OCI-M1 (cell line): Measurements from ENCODE around the gene LCNL1.

Source experiments
- DNase-seq: peaks from one replicate; lab custom pipeline; 2025; lab: John Stamatoyannopoulos, UW

LCNL1 gene

DNA sequence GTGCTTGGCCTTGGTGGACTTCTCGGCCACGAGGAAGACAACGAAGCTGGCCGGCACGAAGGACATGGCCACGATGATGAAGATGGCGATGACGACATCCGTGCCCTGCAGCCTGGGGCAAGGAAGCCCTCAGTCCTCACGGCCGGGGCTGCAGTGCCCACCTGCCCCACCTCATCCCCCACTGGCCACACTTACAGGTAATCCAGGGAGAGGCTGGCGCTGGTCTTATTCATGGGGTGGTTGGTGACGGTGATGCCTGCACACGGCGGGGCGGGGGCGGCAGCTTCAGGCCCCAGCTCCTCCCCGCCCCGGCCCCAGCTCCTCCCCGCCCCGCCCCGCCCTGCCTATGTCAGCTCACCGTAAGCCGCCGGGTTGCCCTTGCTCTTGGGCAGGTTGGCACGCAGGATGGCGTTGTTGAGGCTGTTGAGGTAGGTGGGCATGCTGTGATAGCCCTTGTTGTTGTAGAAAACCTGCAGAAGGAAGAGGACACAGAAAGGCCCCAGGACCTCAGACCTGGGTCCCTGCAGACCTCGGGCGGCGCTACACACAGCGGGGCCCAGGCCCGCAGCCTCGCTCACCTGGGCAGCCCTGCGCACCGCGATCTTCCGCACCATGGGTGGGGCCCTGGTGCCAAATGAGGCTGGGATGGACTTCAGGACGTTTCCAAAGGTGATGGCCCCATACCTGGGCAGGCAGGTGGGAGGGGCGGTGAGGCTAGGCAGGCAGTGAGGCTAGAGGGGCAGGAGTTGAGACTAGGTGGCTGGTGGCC is 29.3 kb downstream of the LCNL1 start:
- no peak for DNase-seq

- no peak for DNase-seq
Measured at GRCh38 chr9:137012694-137013570, 30.1 kb downstream of the LCNL1 start.

DNA sequence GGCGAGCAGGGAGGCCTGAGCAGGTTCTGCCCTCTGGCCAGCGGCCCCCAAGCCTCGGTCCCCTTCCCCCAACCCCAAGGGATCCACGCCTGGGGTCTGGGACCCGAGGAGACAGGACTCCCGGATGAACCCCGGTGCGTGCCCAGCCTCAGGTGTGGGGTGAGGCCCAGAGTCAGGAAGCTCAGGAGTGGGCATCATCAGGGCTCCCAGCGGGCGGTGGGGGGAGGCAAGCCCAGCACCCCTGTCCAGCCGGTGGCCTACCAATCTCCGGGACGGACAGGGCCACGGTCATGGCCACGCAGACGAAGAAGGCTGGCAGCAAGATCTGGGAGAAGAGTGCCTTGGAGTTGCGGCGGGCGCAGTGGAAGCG is 30.8 kb downstream of the LCNL1 start:
- DNase-seq = no peak

DNA sequence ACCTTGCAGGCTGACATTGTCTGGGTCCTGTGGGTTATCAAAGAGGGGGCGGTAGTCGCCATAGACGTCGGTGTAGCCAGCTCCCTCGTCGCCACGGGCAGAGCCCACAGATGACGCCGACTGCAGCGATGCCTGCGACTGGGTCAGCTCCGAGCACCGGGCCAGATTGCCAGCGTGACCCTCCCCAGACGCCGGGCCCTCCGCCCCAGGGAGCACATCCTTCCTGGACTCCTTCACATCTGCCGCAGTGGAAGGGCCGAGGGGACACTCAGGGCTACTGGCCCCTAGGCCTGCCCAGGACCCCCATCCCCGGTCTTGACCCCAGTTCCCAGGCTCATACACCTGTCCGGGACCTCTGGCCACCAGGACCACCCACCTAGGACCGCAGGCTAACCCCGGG is 31.4 kb downstream of the LCNL1 start:
- no peak for DNase-seq

DNA sequence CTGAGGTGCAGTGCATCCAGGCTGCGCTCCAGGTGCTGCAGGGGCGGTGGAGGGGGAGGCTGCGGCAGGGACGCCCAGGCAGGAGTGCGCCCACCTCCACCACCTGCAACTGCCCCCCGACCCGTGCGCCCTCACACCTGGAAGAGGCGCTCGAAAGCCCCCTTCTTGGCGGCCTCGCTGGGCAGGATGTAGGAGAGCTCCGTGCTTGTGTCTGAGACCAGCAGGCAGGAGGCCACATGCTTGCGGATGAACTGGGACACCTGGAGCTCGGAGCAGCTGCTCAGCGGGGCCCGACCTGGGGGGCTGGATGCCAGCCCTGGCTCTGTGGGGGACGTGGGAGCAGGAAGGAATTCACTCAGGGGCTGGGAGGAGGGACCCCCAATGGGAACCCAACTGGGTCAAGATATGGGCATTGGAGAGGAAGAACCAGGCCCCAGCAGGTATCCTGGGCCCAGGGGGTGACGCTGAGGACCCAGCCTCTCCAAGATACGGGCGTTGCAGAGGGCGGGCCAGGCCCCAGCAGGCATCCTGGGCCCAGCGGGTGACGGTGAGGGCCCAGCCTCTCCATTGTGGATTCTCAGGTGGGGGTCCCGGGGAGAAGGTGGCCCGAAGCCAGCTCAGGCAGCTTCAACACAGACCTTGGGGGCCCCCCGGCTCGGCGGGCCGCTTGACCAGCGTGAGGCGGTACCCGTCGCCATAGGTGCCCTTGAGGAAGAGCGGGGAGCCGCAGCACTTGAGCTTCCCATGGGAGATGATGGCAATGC is 32.2 kb downstream of the LCNL1 start:
- no peak for DNase-seq

DNA sequence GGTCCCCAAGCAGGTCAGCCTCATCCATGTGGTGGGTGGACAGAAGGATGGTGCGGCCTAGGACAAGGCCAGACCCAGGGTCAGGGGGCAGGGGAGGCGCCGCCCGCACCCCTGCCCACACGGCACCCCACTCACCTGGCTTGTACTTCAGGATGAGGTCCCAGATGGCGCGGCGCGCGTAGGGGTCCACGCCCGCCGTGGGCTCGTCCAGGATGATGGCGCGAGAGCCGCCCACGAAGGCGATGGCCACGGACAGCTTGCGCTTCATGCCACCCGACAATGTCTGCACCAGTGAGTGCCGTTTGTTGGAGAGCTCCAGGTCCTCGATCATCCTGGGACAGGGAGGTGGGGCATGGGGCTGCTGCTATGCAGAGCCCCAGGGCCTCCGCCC is 32.7 kb downstream of the LCNL1 start:
- no peak for DNase-seq

DNA sequence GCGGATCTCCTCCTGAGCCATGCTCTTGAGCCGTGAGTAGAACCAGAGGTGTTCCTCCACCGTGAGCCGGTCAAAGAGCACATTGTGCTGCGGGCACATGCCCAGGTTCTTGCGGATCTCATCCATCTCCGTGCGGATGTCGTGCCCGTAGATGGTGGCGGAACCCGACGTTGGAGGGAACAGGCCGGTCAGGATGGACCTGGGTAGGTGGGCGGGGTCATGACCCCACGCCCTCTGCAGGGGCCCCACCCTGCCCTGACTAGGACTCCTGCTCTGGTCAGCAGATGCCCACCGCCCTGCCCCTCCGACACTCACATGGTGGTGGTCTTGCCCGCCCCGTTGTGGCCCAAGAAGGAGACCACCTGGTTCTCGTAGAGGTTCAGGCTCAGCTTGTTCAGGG is 33.2 kb downstream of the LCNL1 start:
- DNase-seq = no peak

- DNase-seq = no peak
Measured at GRCh38 chr9:137016436-137016835, 33.6 kb downstream of the LCNL1 start.

GRCh38 chr9:137017071-137017470 is 34.3 kb downstream of the LCNL1 start:
- DNase-seq = no peak

DNA sequence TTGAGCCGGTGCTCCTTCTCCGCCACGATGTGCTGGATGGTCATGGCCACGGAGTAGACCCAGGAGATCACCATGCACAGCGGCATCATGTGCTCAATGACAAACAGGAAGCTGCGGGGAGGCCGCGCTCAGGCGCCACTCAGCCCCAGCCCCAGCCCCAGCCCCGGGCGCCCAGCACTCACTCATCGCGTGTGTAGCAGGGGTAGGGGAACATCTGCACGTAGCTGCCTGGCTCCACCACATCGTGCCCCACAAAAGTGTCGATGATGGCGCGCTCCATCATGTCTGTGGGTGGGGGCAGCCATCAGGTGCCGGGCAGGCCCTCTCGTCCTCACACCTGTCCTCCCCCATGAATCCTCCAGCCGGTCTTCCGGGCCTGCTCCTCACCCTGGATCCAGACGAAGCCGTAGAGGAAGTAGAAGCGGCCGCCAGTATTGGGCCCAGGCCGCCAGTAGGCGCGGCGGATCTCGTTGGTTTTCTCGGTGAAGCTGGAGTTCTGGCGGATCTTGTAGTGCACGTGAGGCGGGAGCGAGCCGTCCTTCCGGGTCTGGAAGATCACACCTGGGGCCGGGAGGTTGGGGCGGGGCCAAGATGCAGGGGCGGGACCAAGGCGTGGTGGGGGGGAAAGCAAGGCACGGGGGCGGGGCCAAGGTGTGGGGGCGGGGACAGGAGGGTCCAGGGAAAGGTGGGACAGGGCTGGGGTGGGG is 35.2 kb downstream of the LCNL1 start:
- no peak for DNase-seq

DNA sequence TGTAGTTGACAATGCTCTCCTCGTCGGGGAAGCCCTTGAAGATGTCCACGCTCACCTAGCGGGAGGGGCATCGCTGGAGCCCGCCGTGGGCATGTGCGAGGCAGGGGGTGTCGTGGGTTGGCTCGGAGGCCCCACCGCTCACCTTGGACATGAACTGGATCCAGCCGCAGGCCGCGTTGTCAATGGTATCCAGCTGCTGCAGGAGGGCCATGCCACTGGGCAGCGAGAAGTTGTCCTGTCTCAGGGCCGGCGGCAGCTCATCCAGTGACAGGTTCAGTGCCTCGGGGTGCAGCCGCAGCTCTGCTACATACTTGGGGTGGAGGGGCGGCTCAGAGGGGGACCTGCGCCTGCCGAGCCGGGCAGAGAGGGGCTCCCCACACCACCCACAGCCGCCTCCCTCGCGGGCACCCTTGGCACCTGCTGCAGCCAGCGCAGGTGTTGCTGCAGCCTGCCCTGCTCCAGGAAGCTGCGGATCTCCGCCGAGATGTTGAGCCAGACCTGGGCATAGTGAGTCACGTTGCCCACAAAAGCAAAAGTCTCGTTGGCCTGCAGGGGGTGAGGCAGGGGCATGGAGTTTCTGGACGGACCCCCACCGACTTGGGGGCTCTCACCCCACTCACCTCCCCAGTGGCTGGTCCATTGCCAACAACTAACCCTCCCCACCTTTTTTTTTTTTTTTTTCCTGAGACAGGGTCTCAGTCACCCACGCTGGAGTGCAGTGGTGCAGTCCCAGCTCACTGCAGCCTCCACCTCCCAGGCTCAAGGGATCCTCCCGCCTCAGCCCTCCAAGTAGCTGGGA is 36.2 kb downstream of the LCNL1 start:
- no peak for DNase-seq

GRCh38 chr9:137019891-137020683 is 37.3 kb downstream of the LCNL1 start:
- DNase-seq = no peak

DNA sequence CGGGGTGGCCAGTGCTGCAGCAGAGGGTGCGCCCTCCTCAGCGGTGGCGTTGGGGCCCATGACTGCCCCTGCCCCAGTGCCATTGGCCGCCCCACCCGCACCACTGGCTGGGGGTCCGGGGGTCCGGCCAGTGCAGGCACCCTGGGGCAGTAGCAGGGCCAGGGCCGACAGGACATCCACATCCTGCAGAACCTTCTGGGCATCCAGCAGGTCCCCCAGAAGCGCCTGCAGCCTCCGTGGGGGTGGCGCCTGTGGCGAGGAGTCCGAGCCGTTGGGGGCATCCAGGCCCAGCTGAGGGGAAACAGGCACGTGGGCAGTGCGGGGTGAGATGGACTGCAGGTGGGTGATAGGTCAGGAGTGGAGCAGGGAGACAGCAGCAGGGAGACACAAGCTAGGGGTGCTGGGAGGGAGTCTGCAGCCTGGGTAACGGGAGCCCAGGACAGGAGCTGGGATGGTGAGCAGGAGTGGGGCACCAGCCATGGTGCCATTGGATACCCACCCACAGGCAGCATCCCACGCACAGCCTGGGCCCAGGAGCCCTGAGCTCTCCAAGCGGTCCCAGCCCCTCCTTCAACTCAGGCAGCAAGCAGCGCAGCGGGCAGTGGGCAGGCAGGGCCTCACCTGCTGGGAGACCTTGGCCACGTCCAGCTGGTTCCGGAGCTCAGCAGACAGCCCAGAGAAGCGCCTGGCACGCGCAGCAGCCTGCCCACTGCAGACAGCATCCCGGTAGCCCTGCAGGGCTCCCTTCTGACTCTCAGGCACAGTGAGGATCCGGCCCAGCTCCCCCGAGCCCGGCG is 38.2 kb downstream of the LCNL1 start:
- DNase-seq = no peak

DNA sequence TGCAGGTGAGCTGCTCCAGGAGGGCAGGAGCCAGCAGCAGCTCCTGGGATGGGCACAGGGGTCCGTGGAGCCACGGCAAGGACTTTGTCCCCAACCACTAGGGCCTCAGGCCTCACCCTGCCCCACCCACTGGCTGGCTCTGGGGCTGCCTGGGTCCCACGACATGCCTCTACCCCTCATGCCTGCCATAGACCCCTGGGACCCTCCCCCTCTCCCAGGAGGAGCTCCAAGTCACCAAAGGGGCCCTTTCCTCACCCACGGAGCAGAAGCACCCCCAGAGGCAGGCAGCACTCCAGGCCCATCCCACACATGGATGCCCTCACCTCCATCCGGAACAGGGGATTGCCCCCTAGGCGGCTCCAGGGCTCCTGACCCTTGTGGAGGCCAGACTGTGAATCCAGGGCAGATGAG is 38.8 kb downstream of the LCNL1 start:
- no peak for DNase-seq

DNA sequence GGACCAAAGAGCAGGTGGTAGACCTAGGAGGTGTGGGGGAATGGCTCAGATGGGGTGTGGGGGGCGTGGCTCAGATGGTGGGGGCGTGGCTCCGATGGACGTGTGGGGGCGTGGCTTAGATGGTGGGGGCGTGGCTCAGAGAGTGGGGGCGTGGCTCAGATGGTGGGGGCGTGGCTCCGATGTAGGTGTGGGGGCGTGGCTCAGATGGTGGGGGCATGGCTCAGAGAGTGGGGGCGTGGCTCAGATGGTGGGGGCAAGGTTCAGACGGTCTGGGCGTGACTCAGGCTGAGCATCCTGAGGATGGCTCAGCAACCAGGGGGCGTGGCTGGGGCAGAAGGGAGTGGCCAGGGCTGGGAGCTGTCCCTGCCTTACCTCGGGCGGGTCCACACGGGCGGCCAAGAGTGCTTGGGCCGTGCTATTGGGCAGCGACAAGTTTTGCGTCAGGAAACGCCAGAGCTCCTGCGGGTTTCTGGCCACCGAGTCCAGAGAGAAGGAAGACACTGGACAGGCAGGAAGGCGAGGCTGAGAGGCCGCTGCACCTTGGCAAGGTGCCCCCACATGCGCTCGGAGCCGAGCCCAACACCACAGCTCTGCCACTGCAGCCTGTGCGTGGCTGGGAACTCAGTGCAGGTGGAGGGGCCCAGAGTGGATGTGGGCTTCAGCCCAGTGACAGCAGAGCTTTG is 39.3 kb downstream of the LCNL1 start:
- peak; percentile 82 for DNase-seq

- DNase-seq = no peak
Measured at GRCh38 chr9:137022662-137023008, 39.8 kb downstream of the LCNL1 start.

DNA sequence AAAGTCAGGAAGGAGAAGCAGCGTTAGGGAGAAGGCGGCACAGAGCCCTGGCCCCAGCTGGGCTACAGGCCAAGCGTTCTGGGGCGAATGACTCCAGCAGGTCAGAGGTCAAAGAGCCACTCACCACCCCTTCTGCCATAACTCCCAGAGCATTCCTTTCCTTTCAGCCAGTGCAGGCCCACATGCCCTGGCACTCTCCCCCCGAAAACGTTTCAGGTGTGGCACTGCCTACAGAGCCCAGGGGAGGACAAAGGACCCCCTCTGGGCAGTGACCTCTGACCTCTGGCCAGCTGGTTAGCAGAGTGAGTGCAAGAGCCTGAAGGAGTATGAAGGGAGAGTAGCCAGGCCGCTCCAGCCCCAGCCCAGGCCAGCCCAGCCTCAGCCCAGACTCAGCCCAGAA is 40.4 kb downstream of the LCNL1 start:
- DNase-seq = no peak

DNA sequence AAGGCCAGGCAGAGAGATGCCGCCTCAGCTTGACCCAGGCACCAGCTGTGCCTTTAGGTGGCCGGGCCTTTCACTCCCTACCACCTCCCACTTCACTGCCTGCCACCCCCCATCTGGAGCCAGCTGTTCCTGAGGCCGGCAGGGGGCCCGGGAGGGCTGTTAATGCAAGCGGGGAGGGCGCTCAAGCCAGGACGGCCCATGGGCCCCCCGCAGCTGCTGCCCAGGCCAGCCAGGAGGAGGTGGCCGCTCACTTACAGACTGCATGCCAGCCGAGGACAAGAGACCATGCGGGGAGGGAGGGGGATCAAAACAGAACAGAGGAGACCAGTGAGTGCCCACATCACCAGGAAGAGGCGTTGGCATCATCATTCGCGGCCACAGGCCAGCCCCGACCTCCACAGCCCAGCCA is 40.8 kb downstream of the LCNL1 start:
- DNase-seq = no peak

DNA sequence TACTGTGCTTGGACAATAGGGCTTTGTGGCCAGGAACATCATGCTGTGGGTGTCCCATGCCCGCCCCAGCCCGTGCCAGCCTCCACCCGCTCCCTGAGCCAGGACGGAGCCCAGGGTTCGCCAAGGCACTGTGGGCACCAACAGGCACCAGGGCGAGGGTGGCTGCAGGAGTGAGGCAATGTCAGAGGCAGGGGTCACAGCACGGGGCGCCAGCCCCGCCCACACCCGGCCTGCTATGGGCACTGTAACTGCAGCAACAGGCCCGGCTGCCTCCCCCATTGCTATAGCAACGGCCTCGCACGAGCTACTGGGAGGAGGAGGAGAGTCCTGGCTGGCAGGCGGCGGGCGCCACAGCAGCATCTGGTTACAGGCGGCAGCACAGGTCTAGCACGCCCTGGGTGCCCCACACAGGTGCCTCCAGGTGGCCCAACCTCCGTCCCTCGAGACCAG is 42.7 kb downstream of the LCNL1 start:
- no peak for DNase-seq
